Activated T-cell treated with anti-CD3 and anti-CD28 coated beads, Interleukin-2, amount 50 U/mL, for 72 hours (primary cell): ENCODE results near the gene PSPC1. TPM values are rescaled to one million over a fixed set of nuclear protein-coding genes. Genes with fewer than 3 reads are reported as not detected.

ENCODE experiments used
- ATAC-seq, 2 donors: fragments of 150-1000 bp; cut with Tn5 transposase; replicated peaks in 1 of 2; 2 replicates each; pipeline ENCODE4 v1.10.0; 2021; ENCODE audit warnings: moderate library complexity in 2 of 2, mild to moderate bottlenecking in 1 of 2
- DNase-seq, 2 donors: peaks; one replicate each; pipeline ENCODE4 v3.0.0; 2021 to 2022; ENCODE audit warnings: mixed read lengths in 1 of 2
- H3K27ac Mint-ChIP-seq: one replicate; pipeline ENCODE4 v1.8.0; 2022; ENCODE audit warnings: mild to moderate bottlenecking, moderate library complexity, mixed read lengths
- H3K27me3 Mint-ChIP-seq: one replicate; pipeline ENCODE4 v1.8.0; 2022; ENCODE audit warnings: low read depth, mixed read lengths
- H3K36me3 Mint-ChIP-seq, 2 donors: one replicate each; pipeline ENCODE4 v1.8.0; 2022; ENCODE audit warnings: mixed read lengths in 2 of 2, mild to moderate bottlenecking in 1 of 2; ENCODE audit not compliant: insufficient read depth in 2 of 2
- H3K4me1 Mint-ChIP-seq: one replicate; pipeline ENCODE4 v1.8.0; 2022; ENCODE audit warnings: low read depth, mixed read lengths
- H3K4me3 Mint-ChIP-seq, 2 donors: one replicate each; pipeline ENCODE4 v1.8.0; 2022; ENCODE audit warnings: mild to moderate bottlenecking in 2 of 2, mixed read lengths in 2 of 2, moderate library complexity in 2 of 2
- H3K9me3 Mint-ChIP-seq, 2 donors: one replicate each; pipeline ENCODE4 v1.8.0; 2022; ENCODE audit warnings: mixed read lengths in 2 of 2
- total RNA-seq, 2 donors: library from RNA; stranded (reverse); gene quantifications; one replicate each; pipeline ENCODE4 v1.2.3, GENCODE V29; 2022

PSPC1 gene
- total RNA-seq, 2 donors from 2014 or later, result 51.0 to 52.7 TPM

GRCh38 chr13:19685034-19685433 is 97.7 kb downstream of the PSPC1 start:
- H3K9me3 Mint-ChIP-seq, result no peaks in the 10 kb centered on the region
- H3K36me3 Mint-ChIP-seq, result no peaks in the 10 kb centered on the region
- no peak for ATAC-seq
- DNase-seq, result no peak
- H3K4me3 Mint-ChIP-seq, result no peak overlapping the region
- peaks cover 19% of the 10 kb centered on the region for H3K4me1 Mint-ChIP-seq
- H3K27me3 Mint-ChIP-seq, result no peaks in the 10 kb centered on the region
- no peak overlapping the region for H3K27ac Mint-ChIP-seq

DNA sequence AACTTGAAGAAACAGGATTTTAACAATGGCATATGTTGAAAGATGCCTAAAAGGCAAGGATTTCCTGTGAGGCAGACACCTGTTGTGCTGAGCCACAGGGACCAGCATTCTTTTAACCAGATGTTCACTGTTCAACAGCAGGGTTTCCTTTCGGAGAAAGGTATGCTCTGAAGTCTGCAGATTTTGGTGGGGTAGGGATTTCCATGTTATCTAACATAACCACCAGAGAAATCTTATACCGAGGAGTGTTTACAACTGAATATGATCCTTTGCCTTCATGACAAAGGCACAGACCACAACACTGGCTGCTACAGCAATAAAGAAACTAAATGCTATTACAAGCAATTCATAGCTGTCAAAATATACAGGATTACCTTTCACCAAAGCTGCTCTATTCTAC is 101.2 kb downstream of the PSPC1 start:
- Mint-ChIP-seq H3K36me3 (peaks cover 2 to 3% of the 10 kb centered on the region in 2 donors), H3K4me1 (peaks cover 29% of the 10 kb centered on the region), H3K27ac (peak overlapping the region; percentile 82), H3K9me3 (no peaks in the 10 kb centered on the region), H3K27me3 (no peaks in the 10 kb centered on the region), H3K4me3 (peak overlapping the region in 1 of 2 donors; percentile 47)
- ATAC-seq (peak; percentile 74 to 78), DNase-seq (no peak)

DNA sequence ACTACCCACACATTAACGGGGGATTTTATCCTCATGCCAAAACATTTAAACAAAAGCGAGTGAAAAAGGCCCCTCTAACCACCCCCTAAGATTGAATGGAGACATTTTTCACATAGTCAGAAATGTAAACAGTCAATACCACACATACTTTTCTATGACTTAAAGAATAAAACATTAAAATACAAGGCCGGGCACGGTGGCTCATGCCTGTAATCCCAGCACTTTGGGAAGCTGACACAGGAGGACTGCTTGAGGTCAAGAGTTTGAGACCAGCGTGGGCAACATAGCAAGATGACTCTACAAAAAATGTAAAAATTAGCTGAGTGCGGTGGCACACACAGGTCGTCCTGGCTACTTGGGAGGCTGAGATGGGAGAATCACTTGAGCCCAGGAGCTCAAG is 102.0 kb downstream of the PSPC1 start:
- no peak for ATAC-seq
- H3K4me3 Mint-ChIP-seq, result no peak overlapping the region
- DNase-seq, result no peak
- H3K36me3 Mint-ChIP-seq, result peaks cover 2 to 3% of the 10 kb centered on the region in 2 donors
- H3K9me3 Mint-ChIP-seq, result no peaks in the 10 kb centered on the region
- peak overlapping the region; percentile 28 for H3K27ac Mint-ChIP-seq
- peaks cover 29% of the 10 kb centered on the region for H3K4me1 Mint-ChIP-seq
- no peaks in the 10 kb centered on the region for H3K27me3 Mint-ChIP-seq

DNA sequence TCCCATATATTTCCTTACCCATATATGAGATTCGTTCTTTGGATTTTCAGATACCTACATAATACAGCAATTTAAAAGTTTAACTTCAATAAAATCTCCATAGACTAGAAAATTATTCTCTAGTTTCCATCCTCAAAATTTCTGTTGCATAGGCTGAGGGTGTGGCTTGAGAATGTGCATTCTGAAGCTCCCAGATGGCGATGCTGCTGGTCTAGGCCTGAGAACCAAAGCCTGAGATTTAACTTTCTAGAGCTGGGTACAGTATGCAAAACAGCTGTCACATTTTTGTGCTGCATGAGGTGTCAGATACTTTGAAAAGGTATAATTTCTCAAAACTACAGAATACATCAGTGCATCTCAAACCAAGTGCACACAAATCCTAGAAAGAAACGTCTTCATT is 106.6 kb downstream of the PSPC1 start:
- DNase-seq (no peak), ATAC-seq (no peak)
- Mint-ChIP-seq H3K4me3 (no peak overlapping the region), H3K27me3 (no peaks in the 10 kb centered on the region), H3K36me3 (peaks cover 7 to 17% of the 10 kb centered on the region in 2 donors), H3K9me3 (no peaks in the 10 kb centered on the region), H3K4me1 (peaks cover 9% of the 10 kb centered on the region), H3K27ac (peak overlapping the region; percentile 75)

GRCh38 chr13:19674898-19675297 is 107.8 kb downstream of the PSPC1 start:
- DNase-seq, result no peak
- Mint-ChIP-seq H3K36me3 (peaks cover 9 to 19% of the 10 kb centered on the region in 2 donors), H3K27ac (peak overlapping the region; percentile 81), H3K4me1 (peaks cover 9% of the 10 kb centered on the region), H3K27me3 (no peaks in the 10 kb centered on the region), H3K4me3 (no peak overlapping the region), H3K9me3 (no peaks in the 10 kb centered on the region)
- ATAC-seq, result no peak

DNA sequence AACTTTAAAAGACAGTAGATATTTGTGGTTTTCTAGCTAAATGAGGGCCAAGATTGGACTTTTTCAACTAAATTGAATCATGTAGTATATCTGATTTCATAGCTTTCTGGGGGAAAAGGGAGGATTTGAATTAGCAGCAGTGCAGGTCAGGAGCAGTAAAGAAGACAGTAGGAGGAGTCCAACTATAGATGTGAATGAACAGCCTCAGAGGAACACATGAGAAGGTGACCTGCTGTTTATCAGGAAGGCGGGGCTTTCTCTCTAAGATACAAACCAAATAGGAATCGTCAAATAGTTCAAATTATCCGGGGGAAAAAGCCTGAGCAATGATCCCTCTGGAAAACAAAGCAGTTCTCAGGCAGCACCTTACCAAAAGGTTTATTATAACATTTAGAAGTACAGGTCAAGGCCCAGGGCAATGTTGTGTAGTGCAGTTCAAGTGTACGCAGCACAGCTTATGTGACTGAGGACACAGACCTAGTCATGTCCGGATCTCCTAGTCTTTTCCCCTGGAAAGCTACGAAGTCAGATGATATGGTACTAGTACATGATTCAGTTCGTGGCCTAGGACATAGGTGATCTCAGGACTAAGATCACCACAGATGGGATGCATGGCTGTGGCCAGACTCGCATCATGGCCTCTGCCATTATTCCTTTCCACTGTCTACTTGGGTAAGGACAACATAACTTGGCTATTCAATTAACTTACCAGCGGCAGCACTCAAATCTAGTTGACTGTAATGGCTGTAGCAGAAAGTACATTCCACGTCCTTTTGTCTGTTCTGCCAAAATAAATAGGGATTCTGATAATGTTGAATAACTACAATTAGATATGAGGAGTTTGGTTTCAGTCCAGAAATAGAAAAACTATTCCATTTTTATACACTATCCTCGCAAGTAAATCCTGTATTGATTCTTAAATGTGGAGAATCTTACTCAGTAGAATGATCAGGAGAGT is 109.0 kb downstream of the PSPC1 start:
- Mint-ChIP-seq H3K4me1 (peaks cover 9% of the 10 kb centered on the region), H3K36me3 (peaks cover 9 to 23% of the 10 kb centered on the region in 2 donors), H3K27ac (peak overlapping the region; percentile 51), H3K9me3 (no peaks in the 10 kb centered on the region), H3K4me3 (no peak overlapping the region), H3K27me3 (no peaks in the 10 kb centered on the region)
- DNase-seq (no peak), ATAC-seq (no peak)

DNA sequence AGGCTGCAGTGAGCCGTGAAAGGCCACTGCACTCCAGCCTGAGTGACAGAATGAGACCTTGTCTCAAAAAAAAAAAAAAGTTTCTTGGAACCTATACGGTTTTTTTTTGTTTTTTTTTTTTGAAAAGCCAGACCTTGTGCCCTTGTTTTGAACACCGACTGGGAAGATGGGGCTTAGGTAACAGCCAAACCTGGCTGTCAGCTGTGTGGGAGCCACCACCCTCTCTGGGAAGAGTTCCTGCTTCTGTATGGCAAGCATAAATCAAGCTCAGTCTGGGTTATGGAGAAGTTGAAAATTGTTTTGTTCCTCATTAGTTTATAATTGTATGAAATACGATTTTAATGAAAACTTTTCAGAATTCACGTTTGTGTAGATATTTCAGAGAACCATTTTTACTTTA is 109.8 kb downstream of the PSPC1 start:
- no peaks in the 10 kb centered on the region for H3K9me3 Mint-ChIP-seq
- peaks cover 7% of the 10 kb centered on the region for H3K4me1 Mint-ChIP-seq
- no peak for DNase-seq
- no peaks in the 10 kb centered on the region for H3K27me3 Mint-ChIP-seq
- no peak for ATAC-seq
- H3K27ac Mint-ChIP-seq, result peak overlapping the region; percentile 57
- H3K4me3 Mint-ChIP-seq, result no peak overlapping the region
- H3K36me3 Mint-ChIP-seq, result peaks cover 9 to 28% of the 10 kb centered on the region in 2 donors

- H3K9me3 Mint-ChIP-seq, result no peaks in the 10 kb centered on the region
- H3K27me3 Mint-ChIP-seq, result no peaks in the 10 kb centered on the region
- H3K36me3 Mint-ChIP-seq, result peaks cover 9 to 28% of the 10 kb centered on the region in 2 donors
- H3K27ac Mint-ChIP-seq, result peak overlapping the region; percentile 13
- H3K4me1 Mint-ChIP-seq, result peaks cover 2% of the 10 kb centered on the region
- ATAC-seq (no peak), DNase-seq (no peak)
- no peak overlapping the region for H3K4me3 Mint-ChIP-seq
Measured at GRCh38 chr13:19670147-19670546, 112.6 kb downstream of the PSPC1 start.

- peaks cover 12 to 27% of the 10 kb centered on the region in 2 donors for H3K36me3 Mint-ChIP-seq
Measured at GRCh38 chr13:19668778-19669177, 114.0 kb downstream of the PSPC1 start.

DNA sequence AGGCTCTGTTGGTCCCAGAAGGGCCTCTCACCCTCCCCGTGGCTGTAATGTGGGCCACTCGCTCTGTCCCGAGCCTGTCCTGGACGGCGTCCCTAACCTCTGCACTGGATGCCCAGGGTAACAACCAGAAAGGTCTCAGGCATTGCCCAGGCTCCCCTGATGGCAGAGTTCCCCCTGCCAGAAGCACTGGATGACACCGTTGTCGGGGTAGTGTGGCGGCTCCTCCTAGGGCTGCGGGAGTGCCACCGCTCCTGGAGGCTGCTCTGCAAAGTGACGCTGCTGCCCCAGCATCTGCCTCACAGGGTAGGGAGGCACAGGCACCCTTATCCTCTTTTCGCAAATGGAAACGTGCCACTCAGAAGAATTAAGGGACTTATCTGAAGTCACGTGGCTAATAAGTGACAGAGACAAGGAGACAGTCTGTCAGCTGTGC is 117.3 kb downstream of the PSPC1 start:
- Mint-ChIP-seq H3K4me3 (no peak overlapping the region), H3K36me3 (peaks cover 6 to 25% of the 10 kb centered on the region in 2 donors), H3K27ac (no peak overlapping the region), H3K4me1 (peaks cover 13% of the 10 kb centered on the region), H3K27me3 (no peaks in the 10 kb centered on the region), H3K9me3 (no peaks in the 10 kb centered on the region)
- DNase-seq (no peak), ATAC-seq (peak; percentile 15)

More at GRCh38 chr13:19668778-19669177, 114.0 kb downstream of the PSPC1 start:
- Mint-ChIP-seq H3K9me3 (no peaks in the 10 kb centered on the region), H3K4me1 (peaks cover 13% of the 10 kb centered on the region), H3K27me3 (no peaks in the 10 kb centered on the region), H3K27ac (peak overlapping the region; percentile 38), H3K4me3 (no peak overlapping the region)
- DNase-seq, result no peak
- ATAC-seq, result no peak

GRCh38 chr13:19664481-19665230 is 118.1 kb downstream of the PSPC1 start:
- H3K27me3 Mint-ChIP-seq, result no peaks in the 10 kb centered on the region
- DNase-seq, result no peak
- H3K27ac Mint-ChIP-seq, result peak overlapping the region; percentile 49
- peaks cover 7 to 30% of the 10 kb centered on the region in 2 donors for H3K36me3 Mint-ChIP-seq
- no peaks in the 10 kb centered on the region for H3K9me3 Mint-ChIP-seq
- H3K4me1 Mint-ChIP-seq, result peaks cover 13% of the 10 kb centered on the region
- H3K4me3 Mint-ChIP-seq, result no peak overlapping the region
- no peak for ATAC-seq

GRCh38 chr13:19663416-19663979 is 119.2 kb downstream of the PSPC1 start:
- Mint-ChIP-seq H3K27ac (no peak overlapping the region), H3K4me3 (no peak overlapping the region), H3K9me3 (no peaks in the 10 kb centered on the region), H3K27me3 (no peaks in the 10 kb centered on the region), H3K36me3 (peaks cover 10 to 32% of the 10 kb centered on the region in 2 donors), H3K4me1 (peaks cover 13% of the 10 kb centered on the region)
- no peak for DNase-seq
- ATAC-seq, result no peak

- H3K4me1 Mint-ChIP-seq, result peaks cover 13% of the 10 kb centered on the region
- peaks cover 8 to 23% of the 10 kb centered on the region in 2 donors for H3K36me3 Mint-ChIP-seq
- no peaks in the 10 kb centered on the region for H3K27me3 Mint-ChIP-seq
- H3K4me3 Mint-ChIP-seq, result no peak overlapping the region
- H3K9me3 Mint-ChIP-seq, result no peaks in the 10 kb centered on the region
- no peak overlapping the region for H3K27ac Mint-ChIP-seq
- ATAC-seq, result no peak
- DNase-seq, result no peak
Measured at GRCh38 chr13:19661561-19661960, 121.2 kb downstream of the PSPC1 start.
